H9 (cell line): ENCODE results near the gene TMTC2. TPM values are rescaled to one million over a fixed set of nuclear protein-coding genes. Genes with fewer than 3 reads are reported as not detected.

Experiments
- DNase-seq: peaks from one replicate; pipeline ENCODE4 v3.0.0-alpha.2; 2017
- H2AFZ ChIP-seq: one replicate; pipeline ENCODE4 v1.6.1; 2013; ENCODE audit warnings: mild to moderate bottlenecking, low read length, control low read depth, moderate library complexity
- H2AK5ac ChIP-seq: 2 replicates; pipeline ENCODE4 v1.6.1; 2013; ENCODE audit warnings: low read length, control low read depth, mixed read lengths; ENCODE audit not compliant: insufficient read length
- H2BK120ac ChIP-seq: one replicate; pipeline ENCODE4 v1.6.1; 2013; ENCODE audit warnings: low read depth, mild to moderate bottlenecking, low read length, control low read depth, inconsistent platforms; ENCODE audit not compliant: poor library complexity, severe bottlenecking
- H2BK12ac ChIP-seq: 2 replicates; pipeline ENCODE4 v1.6.1; 2013; ENCODE audit warnings: low read length, control low read depth, mixed read lengths, low read depth; ENCODE audit not compliant: insufficient read length
- H2BK15ac ChIP-seq: 2 replicates; pipeline ENCODE4 v1.6.1; 2013; ENCODE audit warnings: low read depth, low read length, control low read depth
- H2BK20ac ChIP-seq: one replicate; pipeline ENCODE4 v1.6.1; 2013; ENCODE audit warnings: low read depth, mild to moderate bottlenecking, low read length, control low read depth, inconsistent platforms; ENCODE audit not compliant: poor library complexity, severe bottlenecking
- H2BK5ac ChIP-seq: 2 replicates; pipeline ENCODE4 v1.6.1; 2013; ENCODE audit warnings: low read length, control low read depth, mixed read lengths; ENCODE audit not compliant: insufficient read length
- H3K14ac ChIP-seq: 2 replicates; pipeline ENCODE4 v1.6.1; 2013; ENCODE audit warnings: low read length, control low read depth; ENCODE audit not compliant: insufficient read depth
- H3K18ac ChIP-seq: 2 replicates; pipeline ENCODE4 v1.6.1; 2013; ENCODE audit warnings: low read depth, mild to moderate bottlenecking, mixed read lengths, low read length, control low read depth; ENCODE audit not compliant: insufficient read length
- H3K23ac ChIP-seq: 2 replicates; pipeline ENCODE4 v1.6.1; 2013; ENCODE audit warnings: low read length, control low read depth, mixed read lengths, low read depth; ENCODE audit not compliant: insufficient read length
- H3K23me2 ChIP-seq: 2 replicates; pipeline ENCODE4 v1.6.1; 2013; ENCODE audit warnings: low read depth, mild to moderate bottlenecking, mixed read lengths, low read length, control low read depth; ENCODE audit not compliant: insufficient read length, poor library complexity, severe bottlenecking
- H3K27ac ChIP-seq: 2 replicates; pipeline ENCODE4 v1.5.1; 2013; ENCODE audit warnings: low read length, control low read depth, mixed read lengths, low read depth; ENCODE audit not compliant: insufficient read length
- H3K27me3 ChIP-seq: 2 replicates; pipeline ENCODE4 v1.6.1; 2013; ENCODE audit warnings: low read length, control low read depth, inconsistent platforms; ENCODE audit not compliant: insufficient read depth
- H3K4ac ChIP-seq: 2 replicates; pipeline ENCODE4 v1.6.1; 2013; ENCODE audit warnings: low read depth, mild to moderate bottlenecking, control low read depth, inconsistent platforms, low read length, moderate library complexity
- H3K4me1 ChIP-seq: 2 replicates; pipeline ENCODE4 v1.6.1; 2013; ENCODE audit warnings: low read length, control low read depth, inconsistent platforms; ENCODE audit not compliant: insufficient read depth
- H3K4me2 ChIP-seq: 2 replicates; pipeline ENCODE4 v1.6.1; 2013; ENCODE audit warnings: low read length, control low read depth, mixed read lengths; ENCODE audit not compliant: insufficient read length, insufficient read depth
- H3K56ac ChIP-seq: 2 replicates; pipeline ENCODE4 v1.6.1; 2013; ENCODE audit warnings: low read depth, mild to moderate bottlenecking, mixed read lengths, low read length, control low read depth; ENCODE audit not compliant: insufficient read length
- H3K79me1 ChIP-seq: 2 replicates; pipeline ENCODE4 v1.6.1; 2013; ENCODE audit warnings: low read depth, mild to moderate bottlenecking, moderate library complexity, low read length, control low read depth, inconsistent platforms; ENCODE audit not compliant: insufficient read depth, poor library complexity, severe bottlenecking
- H3K79me2 ChIP-seq: 2 replicates; pipeline ENCODE4 v1.6.1; 2013; ENCODE audit warnings: low read length, control low read depth, inconsistent platforms; ENCODE audit not compliant: insufficient read depth
- H3K9ac ChIP-seq: 2 replicates; pipeline ENCODE4 v1.6.1; 2013; ENCODE audit warnings: low read length, control low read depth, mixed read lengths; ENCODE audit not compliant: insufficient read length; ENCODE audit errors: extremely low read depth
- H3K9me3 ChIP-seq: one replicate; pipeline ENCODE4 v1.6.1; 2013; ENCODE audit warnings: low read depth, low read length, inconsistent platforms; ENCODE audit not compliant: control insufficient read depth
- H3T11ph ChIP-seq: one replicate; pipeline ENCODE4 v1.6.1; 2013; ENCODE audit warnings: mild to moderate bottlenecking, low read length, control low read depth, inconsistent platforms
- H4K20me1 ChIP-seq: one replicate; pipeline ENCODE4 v1.6.1; 2013; ENCODE audit not compliant: control insufficient read depth, insufficient read length, insufficient read depth
- H4K5ac ChIP-seq: 2 replicates; pipeline ENCODE4 v1.6.1; 2013; ENCODE audit warnings: low read depth, mild to moderate bottlenecking, mixed read lengths, low read length, control low read depth; ENCODE audit not compliant: insufficient read length
- H4K8ac ChIP-seq: replicated peaks from 2 replicates; pipeline ENCODE4 v1.6.1; 2013; ENCODE audit warnings: low read length, control low read depth, mixed read lengths, low read depth; ENCODE audit not compliant: insufficient read length
- H4K91ac ChIP-seq: 2 replicates; pipeline ENCODE4 v1.6.1; 2013; ENCODE audit warnings: low read depth, mild to moderate bottlenecking, moderate library complexity, mixed read lengths, low read length, control low read depth; ENCODE audit not compliant: insufficient read length
- H3K27ac Mint-ChIP-seq, 3 experiments: 2 replicates in 2 of 3; 3 replicates in 1 of 3; pipeline ENCODE4 v1.8.0; 2020 to 2021; ENCODE audit warnings: mixed read lengths in 3 of 3, mild to moderate bottlenecking in 1 of 3, moderate library complexity in 1 of 3
- H3K27me3 Mint-ChIP-seq: 2 replicates; pipeline ENCODE4 v1.8.0; 2021; ENCODE audit warnings: low read depth, mild to moderate bottlenecking, moderate library complexity, mixed read lengths
- H3K36me3 Mint-ChIP-seq, 3 experiments: 2 replicates in 2 of 3; 3 replicates in 1 of 3; pipeline ENCODE4 v1.8.0; 2020 to 2021; ENCODE audit warnings: low read depth in 3 of 3, mixed read lengths in 3 of 3; ENCODE audit not compliant: insufficient read depth in 1 of 3
- H3K4me1 Mint-ChIP-seq, 2 experiments: 2 replicates each; pipeline ENCODE4 v1.8.0; 2020; ENCODE audit warnings: mixed read lengths in 2 of 2
- H3K4me3 Mint-ChIP-seq, 2 experiments: 2 replicates in 1 of 2; 3 replicates in 1 of 2; pipeline ENCODE4 v1.8.0; 2020 to 2021; ENCODE audit warnings: mild to moderate bottlenecking in 2 of 2, mixed read lengths in 2 of 2, moderate library complexity in 1 of 2
- H3K9me3 Mint-ChIP-seq, 2 experiments: 2 replicates in 1 of 2; 3 replicates in 1 of 2; pipeline ENCODE4 v1.8.0; 2020; ENCODE audit warnings: mild to moderate bottlenecking in 2 of 2, mixed read lengths in 2 of 2, moderate library complexity in 1 of 2
- CTCF ChIP-seq: fragments of 200-600 bp; sonication (generic); conservative IDR thresholded peaks from 3 replicates; pipeline ENCODE4 v1.8.0; 2021; ENCODE audit warnings: antibody characterized with exemption, mild to moderate bottlenecking
- WGBS: extraction: QIAGEN DNeasy Blood & Tissue Kit; methylation state at CpG from one replicate; pipeline ENCODE4 v1.1.7; 2013; ENCODE audit warnings: missing lambda C conversion rate, low lambda C conversion rate, mixed read lengths; ENCODE audit not compliant: insufficient read length; ENCODE audit errors: extremely low coverage; 5-methylcytosine and 5-hydroxymethylcytosine counted together
- total RNA-seq: library from RNA; stranded (reverse); gene quantifications from 2 replicates; pipeline ENCODE4 v1.2.1, GENCODE V29; 2021

TMTC2 gene
- total RNA-seq, 1 experiment from 2014 or later = 3.1 TPM

GRCh38 chr12:82883394-82884355, 197.0 kb downstream of the TMTC2 start:
- H3K23me2 ChIP-seq = no peaks in the 10 kb centered on the region
- Mint-ChIP-seq H3K27me3 (no peaks in the 10 kb centered on the region), H3K9me3 (no peaks in the 10 kb centered on the region), H3K4me3 (no peak overlapping the region), H3K36me3 (no peaks in the 10 kb centered on the region), H3K4me1 (peaks cover 6 to 8% of the 10 kb centered on the region in 2 experiments; a peak in 3 of 4 replicates), H3K27ac (no peak overlapping the region)
- no peak overlapping the region for H2BK5ac ChIP-seq
- no peak overlapping the region for H3K18ac ChIP-seq
- no peaks in the 10 kb centered on the region for H3K79me1 ChIP-seq
- H3K9me3 ChIP-seq = no peaks in the 10 kb centered on the region
- WGBS = no CpG with 5 or more reads among the region's 8 CpGs
- H3K27ac ChIP-seq = no peak overlapping the region
- H2BK120ac ChIP-seq = no peak overlapping the region
- no peak overlapping the region for H4K8ac ChIP-seq
- H2BK15ac ChIP-seq = no peak overlapping the region
- TF ChIP-seq CTCF = no peak
- no peak overlapping the region for H3K9ac ChIP-seq
- H3K14ac ChIP-seq = no peak overlapping the region
- no peak overlapping the region for H2BK12ac ChIP-seq
- no peaks in the 10 kb centered on the region for H3K79me2 ChIP-seq
- no peaks in the 10 kb centered on the region for H4K20me1 ChIP-seq
- no peak overlapping the region for H2AK5ac ChIP-seq
- DNase-seq = no peak
- no peak overlapping the region for H3K23ac ChIP-seq
- H4K5ac ChIP-seq = no peak overlapping the region
- no peak overlapping the region for H4K91ac ChIP-seq
- no peak overlapping the region for H3K4ac ChIP-seq
- H3K27me3 ChIP-seq = no peaks in the 10 kb centered on the region
- H3K4me2 ChIP-seq = no peak overlapping the region
- H2BK20ac ChIP-seq = no peak overlapping the region
- H3K4me1 ChIP-seq = no peaks in the 10 kb centered on the region
- no peak overlapping the region for H3K56ac ChIP-seq
- no peak overlapping the region for H2AFZ ChIP-seq
- no peak overlapping the region for H3T11ph ChIP-seq
